ENCODE data around the gene NRXN3.

DNA sequence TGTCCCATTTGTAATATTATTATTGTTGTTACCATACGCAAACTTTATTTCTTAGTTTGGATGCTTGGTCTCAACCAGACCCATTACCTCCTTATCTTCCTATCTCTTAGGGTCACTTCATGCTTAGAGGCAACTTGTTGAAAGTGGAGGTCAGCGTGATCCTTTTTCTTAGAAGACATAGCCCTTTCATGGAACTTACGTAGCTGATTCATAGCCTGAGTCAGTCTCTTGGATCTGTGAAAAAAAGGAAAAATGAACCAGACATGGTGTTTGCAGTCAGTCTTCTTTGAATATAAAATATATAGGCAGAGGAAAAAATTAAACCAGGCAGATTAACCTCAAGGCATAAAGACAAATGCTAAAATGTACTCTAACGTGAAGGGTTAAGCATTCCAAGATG lies 1427.4 kb downstream of the NRXN3 start:
- TF ChIP-seq CTCF (IDR thresholded peaks at IDR 0.05; ENCODE audit: insufficient read depth, low read depth, low read length): no peak
- TF ChIP-seq EZH2 (IDR thresholded peaks at IDR 0.05; ENCODE audit: insufficient read depth, low read length): no peak

Measured in astrocyte (in vitro differentiated cells and primary cell).